HT-29 (cell line): Measurements from ENCODE around the gene PTPRU. TPM values are rescaled to one million over a fixed set of nuclear protein-coding genes. Genes with fewer than 3 reads are reported as not detected.
"Not testable (repeated sequence)": the region's sequence is repeated elsewhere in the genome, so short reads cannot be mapped to it uniquely, and the experiment has no call there.

Source experiments
- DNase-seq: peaks from one replicate; pipeline ENCODE4 v3.0.0-alpha.2; 2015; ENCODE audit warnings: low spot score
- total RNA-seq: library from RNA; depleted of rRNA; stranded (reverse); fragments of >200 nt; shearing (Covaris generic); gene quantifications from 2 replicates; pipeline ENCODE4 v1.2.3, GENCODE V29; 2014

Gene PTPRU
- total RNA-seq, 1 experiment from 2014 or later = 0.03 TPM

- DNase-seq = no peak
Measured at GRCh38 chr1:29289493-29289892, 53.2 kb downstream of the PTPRU start.

GRCh38 chr1:29290414-29290985 lies 54.2 kb downstream of the PTPRU start:
- no peak for DNase-seq

- DNase-seq = no peak
Measured at GRCh38 chr1:29291756-29292155, 55.4 kb downstream of the PTPRU start.

DNA sequence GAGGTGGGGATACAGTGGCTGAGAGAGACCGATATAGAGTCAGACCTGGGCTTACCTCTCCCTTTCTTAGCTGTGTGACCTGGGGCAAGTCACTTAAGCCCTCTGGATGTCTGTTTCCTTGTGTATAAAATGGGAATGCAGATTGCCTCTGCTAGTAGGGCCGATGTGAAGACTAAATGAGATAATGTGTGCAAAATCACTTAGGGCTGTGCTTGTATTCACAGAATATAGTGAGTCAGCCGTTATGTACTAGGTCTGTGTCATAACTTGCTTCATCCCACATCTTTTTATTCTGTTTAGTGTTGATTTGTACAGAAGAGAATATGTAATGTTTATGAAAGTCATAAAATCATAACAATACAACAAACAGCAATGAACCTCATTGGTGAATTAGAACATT lies 56.0 kb downstream of the PTPRU start:
- DNase-seq = no peak

GRCh38 chr1:29297450-29297849 lies 61.1 kb downstream of the PTPRU start:
- DNase-seq = no peak

- DNase-seq = no peak
Measured at GRCh38 chr1:29298246-29298645, 61.9 kb downstream of the PTPRU start.

- DNase-seq = no peak
Measured at GRCh38 chr1:29299446-29299845, 63.1 kb downstream of the PTPRU start.

DNA sequence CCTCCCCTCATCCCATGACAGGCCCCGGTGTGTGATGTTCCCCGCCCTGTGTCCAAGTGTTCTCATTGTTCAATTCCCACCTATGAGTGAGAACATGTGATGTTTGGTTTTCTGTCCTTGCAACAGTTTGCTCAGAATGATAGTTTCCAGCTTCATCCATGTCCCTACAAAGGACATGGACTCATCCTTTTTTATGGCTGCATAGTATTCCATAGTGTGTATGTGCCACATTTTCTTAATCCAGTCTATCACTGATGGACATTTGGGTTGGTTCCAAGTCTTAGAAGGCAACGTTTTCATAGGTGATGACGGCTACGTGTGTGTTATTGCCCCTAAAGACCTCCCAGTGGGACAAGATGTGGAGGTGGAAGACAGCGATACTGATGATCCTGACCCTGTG lies 65.4 kb downstream of the PTPRU start:
- DNase-seq = not testable (repeated sequence)

DNA sequence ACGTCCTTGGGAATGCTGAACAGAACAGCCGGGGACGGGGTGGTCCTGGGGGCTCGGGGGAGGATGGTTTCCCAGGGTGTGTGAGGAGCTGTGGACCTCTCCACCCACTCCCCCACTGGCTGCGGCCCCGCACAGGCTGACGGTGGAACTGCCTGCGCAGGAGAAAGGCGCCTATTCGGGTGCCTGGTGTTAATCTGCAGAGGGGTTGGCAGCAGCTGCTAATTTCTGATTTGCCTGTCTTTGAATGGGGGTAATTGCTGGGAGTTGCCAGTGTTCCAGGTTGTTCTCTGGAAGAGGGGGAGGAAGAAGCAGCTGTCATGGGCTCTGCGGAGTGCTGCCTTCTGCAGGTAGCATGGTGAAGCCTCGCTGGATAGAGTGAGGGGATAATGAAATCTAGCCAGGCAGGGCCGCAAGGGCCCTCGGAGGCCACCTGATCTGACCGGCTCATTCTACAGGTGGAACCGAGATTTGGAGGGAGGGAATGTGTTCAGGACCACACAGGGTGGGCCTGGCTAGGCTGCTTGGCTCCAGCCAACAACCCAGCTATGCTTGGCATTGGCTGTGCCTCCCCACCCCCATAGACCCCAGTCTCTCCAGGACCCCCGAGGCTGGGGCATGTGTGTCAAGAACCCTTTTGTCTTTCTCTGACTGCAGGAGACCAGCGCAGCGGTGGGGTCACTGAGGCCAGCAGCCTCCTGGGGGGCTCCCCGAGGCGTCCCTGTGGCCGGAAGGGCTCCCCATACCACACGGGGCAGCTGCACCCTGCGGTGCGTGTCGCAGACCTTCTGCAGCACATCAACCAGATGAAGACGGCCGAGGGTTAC lies 67.1 kb downstream of the PTPRU start:
- no peak for DNase-seq

DNA sequence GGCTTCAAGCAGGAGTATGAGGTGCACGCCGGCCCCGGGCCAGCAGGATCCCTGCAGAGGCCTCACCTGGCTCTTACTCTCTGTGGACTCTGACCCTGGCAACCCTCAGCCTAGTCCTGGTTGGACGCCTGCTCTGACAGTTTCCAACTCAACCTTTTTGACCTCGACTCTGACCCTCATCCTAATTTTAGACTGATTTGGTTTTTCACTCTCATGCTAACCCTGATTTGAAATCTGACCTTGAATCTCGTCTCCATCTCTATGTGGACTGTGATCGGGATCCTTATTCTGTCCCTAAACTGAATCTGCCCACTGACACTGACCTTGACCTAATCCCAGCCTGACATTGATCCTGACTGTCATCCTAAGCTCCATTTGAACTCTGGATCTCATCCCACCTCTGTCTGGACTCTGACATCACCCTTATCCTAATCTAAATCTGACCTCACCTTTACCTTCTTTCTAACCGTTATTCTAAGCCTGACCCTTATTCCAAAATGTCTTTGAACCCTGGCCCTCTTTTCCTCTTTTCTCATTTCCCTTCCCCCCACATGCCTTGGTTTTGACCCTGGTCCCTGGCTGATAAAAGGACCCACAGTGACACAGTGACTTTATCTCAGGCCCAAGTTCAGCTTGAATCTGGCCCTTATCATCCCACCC lies 67.8 kb downstream of the PTPRU start:
- DNase-seq = no peak

- no peak for DNase-seq
Measured at GRCh38 chr1:29305943-29306342, 69.6 kb downstream of the PTPRU start.

- no peak for DNase-seq
Measured at GRCh38 chr1:29306471-29307140, 70.3 kb downstream of the PTPRU start.

GRCh38 chr1:29309075-29309474 lies 72.8 kb downstream of the PTPRU start:
- DNase-seq = no peak

GRCh38 chr1:29309621-29310020 lies 73.3 kb downstream of the PTPRU start:
- DNase-seq = no peak

- no peak for DNase-seq
Measured at GRCh38 chr1:29310616-29311180, 74.4 kb downstream of the PTPRU start.

- no peak for DNase-seq
Measured at GRCh38 chr1:29311352-29312030, 75.2 kb downstream of the PTPRU start.

- DNase-seq = no peak
Measured at GRCh38 chr1:29312469-29313461, 76.4 kb downstream of the PTPRU start.

DNA sequence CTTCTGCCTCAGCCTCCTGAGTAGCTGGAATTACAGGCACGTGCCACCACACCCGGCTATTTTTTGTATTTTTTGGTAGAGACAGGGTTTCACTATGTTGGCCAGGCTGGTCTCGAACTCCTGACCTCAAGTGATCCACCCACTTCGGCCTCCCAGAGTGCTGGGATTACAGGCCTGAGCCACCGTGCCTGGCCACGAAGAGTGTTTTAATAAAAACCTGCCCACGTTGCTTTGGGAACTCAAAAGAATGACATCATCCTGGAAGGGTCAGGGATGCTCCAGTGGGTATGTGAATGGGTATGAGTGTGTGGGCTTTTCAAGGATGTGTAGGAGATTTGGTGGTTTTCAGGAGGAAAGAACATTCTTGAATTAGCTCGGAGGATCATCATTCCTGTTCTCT lies 78.4 kb downstream of the PTPRU start:
- DNase-seq = not testable (repeated sequence)

DNA sequence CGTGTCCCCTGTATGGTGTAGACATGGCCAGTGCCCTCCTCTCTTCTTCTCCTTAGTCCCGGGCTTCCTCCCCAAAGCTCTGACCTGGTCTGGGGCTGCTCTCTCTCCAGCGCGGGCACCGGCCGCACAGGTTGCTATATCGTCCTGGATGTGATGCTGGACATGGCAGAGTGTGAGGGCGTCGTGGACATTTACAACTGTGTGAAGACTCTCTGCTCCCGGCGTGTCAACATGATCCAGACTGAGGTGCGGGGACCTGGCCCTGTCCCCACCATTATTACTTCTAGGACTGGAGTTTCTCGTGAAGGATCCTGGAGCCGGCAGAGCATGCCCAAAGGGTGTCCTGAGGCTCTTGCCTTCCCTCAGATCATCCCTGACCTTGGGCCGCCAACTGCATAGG lies 78.9 kb downstream of the PTPRU start:
- DNase-seq = no peak

DNA sequence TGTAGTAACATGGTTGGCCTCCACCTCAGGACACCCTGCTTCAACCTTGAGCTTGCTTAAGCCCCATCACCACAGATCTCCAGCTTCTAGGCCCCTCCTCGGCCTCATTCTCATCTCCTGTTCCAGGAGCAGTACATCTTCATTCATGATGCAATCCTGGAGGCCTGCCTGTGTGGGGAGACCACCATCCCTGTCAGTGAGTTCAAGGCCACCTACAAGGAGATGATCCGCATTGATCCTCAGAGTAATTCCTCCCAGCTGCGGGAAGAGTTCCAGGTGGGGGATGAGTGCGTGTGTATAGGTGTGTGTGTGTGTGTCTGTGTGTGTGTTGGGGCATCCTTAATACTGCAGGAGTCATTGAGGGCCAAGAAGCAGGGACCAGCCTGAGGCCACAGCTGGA lies 79.6 kb downstream of the PTPRU start:
- no peak for DNase-seq
